ENCODE data around the gene SLX9. TPM values are rescaled to one million over a fixed set of nuclear protein-coding genes. Genes with fewer than 3 reads are reported as not detected.

SLX9 gene
- total and polyA plus RNA-seq, 2 experiments from 2014 or later: 25.6 to 35.8 TPM

DNA sequence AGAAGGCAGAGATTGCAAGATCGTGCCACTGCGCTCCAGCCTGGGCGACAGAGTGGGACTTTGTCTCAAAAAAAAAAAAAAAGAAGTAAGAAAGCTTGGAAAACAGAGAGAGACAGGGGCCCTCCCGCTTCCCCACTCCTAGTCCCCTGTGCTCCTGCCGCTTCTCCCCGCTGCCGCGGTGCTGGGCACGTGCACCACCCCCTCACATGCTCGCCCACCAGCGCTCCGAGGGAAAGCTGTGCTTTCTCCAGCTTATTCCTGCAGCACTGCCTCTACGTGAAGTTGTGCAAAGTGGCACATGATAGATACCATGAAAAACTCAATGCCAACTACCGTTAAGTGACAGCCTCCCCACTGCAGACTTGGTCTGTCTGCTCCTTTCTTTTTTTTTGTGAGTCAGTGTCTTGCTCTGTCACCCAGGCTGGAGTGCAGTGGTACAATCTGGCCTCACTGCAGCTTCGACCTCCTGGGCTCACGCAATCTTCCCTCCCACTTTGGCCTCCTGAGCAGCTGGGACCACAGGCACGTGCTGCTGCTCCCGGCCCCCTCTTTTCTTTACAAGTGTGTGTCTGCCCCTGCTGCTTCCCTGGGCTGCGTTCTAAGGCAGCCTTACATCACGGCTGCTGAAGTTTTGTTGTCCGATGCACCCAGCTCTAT lies 15.4 kb downstream of the SLX9 start:
- Histone ChIP-seq H3K79me2 (ENCODE audit: insufficient read depth) (peaks cover 71% of the 10 kb centered on the region), H3K4me1 (ENCODE audit: insufficient read depth) (peaks cover 12% of the 10 kb centered on the region), H3K27ac (no peak overlapping the region), H3K27me3 (replicated peaks; ENCODE audit: insufficient read depth) (no peaks in the 10 kb centered on the region), H2AFZ (no peak overlapping the region), H4K20me1 (ENCODE audit: insufficient read depth) (no peaks in the 10 kb centered on the region), H3K4me2 (ENCODE audit: unreplicated experiment) (no peak overlapping the region), H3F3A (ENCODE audit: insufficient read depth) (no peaks in the 10 kb centered on the region), H3K4me3 (no peak overlapping the region), H3K9ac (no peak overlapping the region), H3K9me3 (ENCODE audit: low read depth) (no peaks in the 10 kb centered on the region), H3K36me3 (ENCODE audit: low read depth) (no peaks in the 10 kb centered on the region; the same call in 1 of the 2 replicates), H3K9me2 (ENCODE audit: insufficient read depth) (no peaks in the 10 kb centered on the region)
- no peak for DNase-seq
- no peak for TF ChIP-seq EZH2phosphoT487 (IDR thresholded peaks at IDR 0.05; ENCODE audit: insufficient read depth, low read depth)
- TF ChIP-seq EZH2 (IDR thresholded peaks at IDR 0.05; ENCODE audit: insufficient read depth, poor library complexity, severe bottlenecking): no peak
- 83 to 86% methylated on average over 21 of the region's 21 CpGs for WGBS, 2 experiments (ENCODE audit: low coverage in 1 of 2, low lambda C conversion rate in 2 of 2, missing lambda C conversion rate in 2 of 2)
- in situ Hi-C loops (cut with MboI): no loop called here

GRCh38 chr21:44955798-44956175 lies 16.0 kb downstream of the SLX9 start:
- no peak overlapping the region for H3K9ac ChIP-seq
- no peaks in the 10 kb centered on the region for H4K20me1 ChIP-seq (ENCODE audit: insufficient read depth)

GRCh38 chr21:44956356-44957046 lies 16.7 kb downstream of the SLX9 start:
- no peak overlapping the region for H3K27ac ChIP-seq
- peaks cover 12% of the 10 kb centered on the region for H3K4me1 ChIP-seq (ENCODE audit: insufficient read depth)
- in situ Hi-C loops (cut with MboI): no loop called here
- no peaks in the 10 kb centered on the region for H4K20me1 ChIP-seq (ENCODE audit: insufficient read depth)
- no peaks in the 10 kb centered on the region for H3K9me2 ChIP-seq (ENCODE audit: insufficient read depth)
- H3K27me3 ChIP-seq (replicated peaks; ENCODE audit: insufficient read depth): no peaks in the 10 kb centered on the region
- no peaks in the 10 kb centered on the region; the same call in 1 of the 2 replicates for H3K36me3 ChIP-seq (ENCODE audit: low read depth)
- H3K79me2 ChIP-seq (ENCODE audit: insufficient read depth): peaks cover 73% of the 10 kb centered on the region
- H3K4me3 ChIP-seq: no peak overlapping the region
- H3K9me3 ChIP-seq (ENCODE audit: low read depth): no peaks in the 10 kb centered on the region
- WGBS, 2 experiments (ENCODE audit: low coverage in 1 of 2, low lambda C conversion rate in 2 of 2, missing lambda C conversion rate in 2 of 2): 97 to 98% methylated on average over 32 to 35 of the region's 35 CpGs
- H3K4me2 ChIP-seq (ENCODE audit: unreplicated experiment): no peak overlapping the region
- no peak for DNase-seq
- H3F3A ChIP-seq (ENCODE audit: insufficient read depth): peaks cover 4% of the 10 kb centered on the region; the same call in 1 of the 2 replicates
- TF ChIP-seq EZH2 (IDR thresholded peaks at IDR 0.05; ENCODE audit: insufficient read depth, poor library complexity, severe bottlenecking): no peak
- no peak for TF ChIP-seq EZH2phosphoT487 (IDR thresholded peaks at IDR 0.05; ENCODE audit: insufficient read depth, low read depth)
- no peak overlapping the region for H2AFZ ChIP-seq
- H3K9ac ChIP-seq: no peak overlapping the region

More at GRCh38 chr21:44955798-44956175, 16.0 kb downstream of the SLX9 start:
- Histone ChIP-seq H3K27ac (no peak overlapping the region), H3K4me1 (ENCODE audit: insufficient read depth) (peaks cover 12% of the 10 kb centered on the region), H3K4me2 (ENCODE audit: unreplicated experiment) (no peak overlapping the region), H3K27me3 (replicated peaks; ENCODE audit: insufficient read depth) (no peaks in the 10 kb centered on the region), H3K36me3 (ENCODE audit: low read depth) (no peaks in the 10 kb centered on the region; the same call in 1 of the 2 replicates), H3K79me2 (ENCODE audit: insufficient read depth) (peaks cover 71% of the 10 kb centered on the region), H3K9me3 (ENCODE audit: low read depth) (no peaks in the 10 kb centered on the region), H3K4me3 (no peak overlapping the region), H3K9me2 (ENCODE audit: insufficient read depth) (no peaks in the 10 kb centered on the region), H3F3A (ENCODE audit: insufficient read depth) (no peaks in the 10 kb centered on the region), H2AFZ (no peak overlapping the region)
- in situ Hi-C loops (cut with MboI): no loop called here
- TF ChIP-seq EZH2 (IDR thresholded peaks at IDR 0.05; ENCODE audit: insufficient read depth, poor library complexity, severe bottlenecking): no peak
- no peak for TF ChIP-seq EZH2phosphoT487 (IDR thresholded peaks at IDR 0.05; ENCODE audit: insufficient read depth, low read depth)
- 92 to 93% methylated on average over 16 of the region's 16 CpGs for WGBS, 2 experiments (ENCODE audit: low coverage in 1 of 2, low lambda C conversion rate in 2 of 2, missing lambda C conversion rate in 2 of 2)
- DNase-seq: no peak

DNA sequence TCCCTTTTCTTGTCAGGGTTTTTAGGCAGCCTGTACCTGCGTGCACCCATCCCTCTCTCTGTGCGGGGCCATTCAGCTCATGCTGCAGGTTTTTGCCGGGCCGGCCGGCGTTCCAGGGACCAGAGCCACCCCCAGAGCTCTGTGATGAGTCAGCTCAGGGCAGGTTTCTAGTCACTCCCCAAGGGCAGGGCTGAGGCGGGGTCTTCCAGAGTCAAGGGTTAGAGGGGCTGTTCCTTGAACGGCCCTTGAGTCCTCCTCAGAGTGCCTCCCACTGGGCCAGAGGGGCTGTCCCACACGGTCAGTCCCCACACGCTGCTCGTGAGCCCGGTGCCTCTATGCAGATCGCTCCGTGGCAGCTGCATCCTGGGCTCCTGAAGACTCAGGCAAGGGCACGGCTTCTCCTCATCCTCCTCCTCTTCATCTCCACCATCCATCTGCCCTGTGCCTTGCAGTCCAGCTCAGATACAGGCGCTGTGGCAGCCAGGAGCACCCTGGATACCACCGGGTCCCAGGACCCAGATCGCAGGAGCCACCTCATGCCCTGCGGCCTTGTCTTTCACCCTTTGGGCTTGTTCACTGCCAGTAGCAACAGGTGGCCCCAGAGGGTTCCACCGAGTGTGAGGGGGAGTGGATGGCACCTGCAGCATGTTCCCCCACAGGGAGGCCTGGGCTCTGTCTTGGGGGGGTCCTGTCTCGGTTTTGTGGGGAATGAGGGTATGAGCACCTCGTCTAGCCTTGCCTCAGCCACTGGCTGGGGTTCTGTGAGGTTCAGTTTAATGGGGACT lies 17.4 kb downstream of the SLX9 start:
- H3K9ac ChIP-seq: no peak overlapping the region
- no peaks in the 10 kb centered on the region for H4K20me1 ChIP-seq (ENCODE audit: insufficient read depth)
- no peak overlapping the region for H2AFZ ChIP-seq
- H3K9me3 ChIP-seq (ENCODE audit: low read depth): no peaks in the 10 kb centered on the region
- H3K4me2 ChIP-seq (ENCODE audit: unreplicated experiment): no peak overlapping the region
- H3K27me3 ChIP-seq (replicated peaks; ENCODE audit: insufficient read depth): no peaks in the 10 kb centered on the region
- TF ChIP-seq EZH2phosphoT487 (IDR thresholded peaks at IDR 0.05; ENCODE audit: insufficient read depth, low read depth): no peak
- TF ChIP-seq EZH2 (IDR thresholded peaks at IDR 0.05; ENCODE audit: insufficient read depth, poor library complexity, severe bottlenecking): no peak
- no peak overlapping the region for H3K27ac ChIP-seq
- peaks cover 72% of the 10 kb centered on the region for H3K79me2 ChIP-seq (ENCODE audit: insufficient read depth)
- H3F3A ChIP-seq (ENCODE audit: insufficient read depth): peaks cover 11% of the 10 kb centered on the region
- no peaks in the 10 kb centered on the region for H3K9me2 ChIP-seq (ENCODE audit: insufficient read depth)
- no peak overlapping the region for H3K4me3 ChIP-seq
- H3K36me3 ChIP-seq (ENCODE audit: low read depth): no peaks in the 10 kb centered on the region; the same call in 1 of the 2 replicates
- WGBS, 2 experiments (ENCODE audit: low coverage in 1 of 2, low lambda C conversion rate in 2 of 2, missing lambda C conversion rate in 2 of 2): 91% methylated on average over 22 of the region's 22 CpGs
- in situ Hi-C loops (cut with MboI): no loop called here
- peaks cover 20% of the 10 kb centered on the region for H3K4me1 ChIP-seq (ENCODE audit: insufficient read depth)
- no peak for DNase-seq

All from GM23248 (cell line).